Measurements from ENCODE around the gene CHAF1A.

CHAF1A gene

DNA sequence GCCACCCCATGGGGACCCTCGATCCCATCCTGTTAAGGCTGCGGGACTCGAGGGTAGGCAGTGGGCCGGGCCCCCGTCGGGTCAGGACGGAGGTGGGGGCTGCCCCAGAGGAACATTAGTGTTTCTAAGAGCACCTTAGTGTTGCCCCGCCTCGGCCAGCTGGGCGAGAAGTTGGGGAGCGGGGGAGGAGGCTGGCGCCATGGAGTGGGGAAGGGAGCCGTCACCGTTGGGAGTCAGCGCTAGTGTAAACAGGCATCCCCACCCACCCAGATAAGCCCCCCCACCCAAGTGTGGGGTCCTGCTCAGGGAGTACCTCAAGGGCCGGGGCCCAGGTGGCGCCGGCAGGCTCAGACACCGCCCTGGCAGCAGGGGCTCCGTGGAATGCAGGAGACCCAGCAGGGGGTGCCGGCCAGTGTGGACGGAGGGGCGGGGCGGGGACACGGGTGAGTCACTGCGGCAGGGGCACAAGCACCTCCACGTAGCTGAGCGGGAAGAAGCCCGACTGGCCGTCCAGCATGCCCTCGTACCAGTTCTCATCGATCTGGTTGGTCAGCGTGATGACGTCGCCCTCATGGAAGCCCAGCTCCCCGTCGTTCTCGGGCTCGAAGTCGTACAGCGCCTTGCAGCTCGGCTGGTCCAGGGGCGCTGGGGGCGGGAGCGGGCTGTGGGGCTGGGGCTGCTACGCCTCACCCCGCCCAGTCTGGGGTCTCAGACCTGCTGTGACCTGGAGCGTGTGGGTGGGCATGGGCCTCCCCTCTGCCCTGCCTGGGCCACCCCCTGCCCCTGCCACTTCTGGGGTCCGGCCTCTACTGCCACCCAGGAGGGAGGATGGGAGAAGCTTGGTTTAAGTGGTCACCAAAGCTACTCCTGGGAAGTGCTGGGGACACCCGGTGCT, 41.0 kb upstream of the CHAF1A start:
- peak overlapping the region; percentile 61 for H3K27ac ChIP-seq

DNA sequence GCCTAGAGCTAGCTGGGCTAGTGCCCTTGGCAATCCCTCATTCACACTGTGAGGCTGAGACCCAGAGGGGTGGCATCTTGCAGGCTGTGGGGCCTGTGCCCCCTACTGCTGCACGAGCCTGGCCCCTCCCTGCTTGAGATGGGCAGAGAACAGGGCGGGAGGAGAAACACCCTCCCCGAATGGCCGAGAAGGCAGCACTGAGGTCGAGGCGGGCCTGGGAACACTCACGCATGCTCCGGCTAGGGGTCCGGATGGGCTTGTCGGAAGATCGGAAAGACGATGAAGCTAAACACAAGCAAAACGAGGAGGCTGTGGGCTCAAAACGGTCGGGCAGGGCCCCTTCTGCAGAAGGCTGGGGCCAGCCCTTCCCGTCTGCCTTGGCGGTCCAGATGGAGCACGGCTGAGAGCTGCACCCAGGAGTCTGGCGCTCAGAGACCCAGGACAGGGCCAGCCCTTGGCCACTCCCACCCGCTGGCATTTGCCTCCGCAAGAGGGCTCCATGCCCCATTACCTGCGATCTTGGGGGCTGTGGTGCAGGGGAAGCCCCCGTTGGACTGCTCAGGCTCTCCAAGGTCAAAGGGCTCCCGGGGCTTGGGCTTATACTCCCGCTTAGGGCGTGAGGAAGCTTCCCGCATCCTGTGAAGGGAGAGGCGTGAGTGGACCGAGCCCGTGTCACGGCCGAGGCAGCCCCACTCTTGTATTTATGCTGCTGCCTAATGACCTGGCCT, 40.2 kb upstream of the CHAF1A start:
- Histone ChIP-seq H3K4me3 (ENCODE audit: low read depth, low read length) (no peak overlapping the region), H3K9me3 (ENCODE audit: severe bottlenecking) (no peaks in the 10 kb centered on the region), H3K36me3 (peaks cover 86% of the 10 kb centered on the region), H3K27ac (no peak overlapping the region), H3K27me3 (ENCODE audit: insufficient read depth, low read depth, severe bottlenecking) (no peaks in the 10 kb centered on the region)
- DNase-seq = no peak
- TF ChIP-seq, protein P1, sequence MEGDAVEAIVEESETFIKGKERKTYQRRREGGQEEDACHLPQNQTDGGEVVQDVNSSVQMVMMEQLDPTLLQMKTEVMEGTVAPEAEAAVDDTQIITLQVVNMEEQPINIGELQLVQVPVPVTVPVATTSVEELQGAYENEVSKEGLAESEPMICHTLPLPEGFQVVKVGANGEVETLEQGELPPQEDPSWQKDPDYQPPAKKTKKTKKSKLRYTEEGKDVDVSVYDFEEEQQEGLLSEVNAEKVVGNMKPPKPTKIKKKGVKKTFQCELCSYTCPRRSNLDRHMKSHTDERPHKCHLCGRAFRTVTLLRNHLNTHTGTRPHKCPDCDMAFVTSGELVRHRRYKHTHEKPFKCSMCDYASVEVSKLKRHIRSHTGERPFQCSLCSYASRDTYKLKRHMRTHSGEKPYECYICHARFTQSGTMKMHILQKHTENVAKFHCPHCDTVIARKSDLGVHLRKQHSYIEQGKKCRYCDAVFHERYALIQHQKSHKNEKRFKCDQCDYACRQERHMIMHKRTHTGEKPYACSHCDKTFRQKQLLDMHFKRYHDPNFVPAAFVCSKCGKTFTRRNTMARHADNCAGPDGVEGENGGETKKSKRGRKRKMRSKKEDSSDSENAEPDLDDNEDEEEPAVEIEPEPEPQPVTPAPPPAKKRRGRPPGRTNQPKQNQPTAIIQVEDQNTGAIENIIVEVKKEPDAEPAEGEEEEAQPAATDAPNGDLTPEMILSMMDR (IDR thresholded peaks at IDR 0.05; ENCODE audit: low read depth, low read length) = no peak

More for the DNA sequence above, 41.0 kb upstream of the CHAF1A start:
- H3K4me3 ChIP-seq (ENCODE audit: low read depth, low read length) = no peak overlapping the region
- TF ChIP-seq, protein P1 (IDR thresholded peaks at IDR 0.05; ENCODE audit: low read depth, low read length) = no peak
- DNase-seq = no peak
- no peaks in the 10 kb centered on the region for H3K27me3 ChIP-seq (ENCODE audit: insufficient read depth, low read depth, severe bottlenecking)
- no peaks in the 10 kb centered on the region for H3K9me3 ChIP-seq (ENCODE audit: severe bottlenecking)
- peaks cover 86% of the 10 kb centered on the region for H3K36me3 ChIP-seq

DNA sequence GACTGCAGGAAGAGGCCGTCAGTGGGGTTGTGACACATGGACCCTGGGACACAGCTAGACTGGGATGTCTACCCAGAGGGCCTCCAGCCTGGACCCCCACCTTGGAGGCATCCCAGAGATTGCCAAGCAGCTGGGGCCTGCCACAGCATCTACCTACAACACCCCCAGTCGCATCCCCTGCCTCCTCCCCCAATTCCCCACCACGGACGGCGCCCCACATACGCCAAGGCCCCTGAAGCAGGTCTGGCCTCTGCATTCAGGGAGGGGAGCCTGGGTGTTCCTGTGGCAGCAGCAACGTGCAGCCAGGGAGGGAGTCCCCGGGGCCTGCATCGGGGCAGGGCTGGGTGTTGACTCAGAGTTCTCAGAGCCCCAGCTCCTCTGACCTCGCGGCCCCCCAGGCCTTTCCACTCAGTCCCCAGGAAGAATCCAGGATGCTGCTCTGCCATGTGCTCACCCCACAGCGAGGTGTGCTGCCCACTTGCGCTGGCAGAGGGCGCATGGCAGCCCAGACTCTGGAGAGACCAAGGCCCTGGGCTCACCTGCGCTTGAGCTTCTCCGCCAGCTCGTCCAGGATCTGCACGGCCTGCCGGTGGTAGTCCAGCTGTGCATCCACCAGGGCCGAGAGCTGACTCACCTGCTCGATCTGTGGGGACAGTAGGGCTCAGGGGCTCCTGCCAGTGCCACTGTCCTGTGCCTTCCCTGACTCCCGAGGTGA, 39.5 kb upstream of the CHAF1A start:
- DNase-seq = no peak
- H3K27me3 ChIP-seq (ENCODE audit: insufficient read depth, low read depth, severe bottlenecking) = no peaks in the 10 kb centered on the region
- no peaks in the 10 kb centered on the region for H3K9me3 ChIP-seq (ENCODE audit: severe bottlenecking)
- TF ChIP-seq, protein P1 (IDR thresholded peaks at IDR 0.05; ENCODE audit: low read depth, low read length) = peak; percentile 44
- peaks cover 88% of the 10 kb centered on the region for H3K36me3 ChIP-seq
- no peak overlapping the region for H3K27ac ChIP-seq
- no peak overlapping the region for H3K4me3 ChIP-seq (ENCODE audit: low read depth, low read length)

DNA sequence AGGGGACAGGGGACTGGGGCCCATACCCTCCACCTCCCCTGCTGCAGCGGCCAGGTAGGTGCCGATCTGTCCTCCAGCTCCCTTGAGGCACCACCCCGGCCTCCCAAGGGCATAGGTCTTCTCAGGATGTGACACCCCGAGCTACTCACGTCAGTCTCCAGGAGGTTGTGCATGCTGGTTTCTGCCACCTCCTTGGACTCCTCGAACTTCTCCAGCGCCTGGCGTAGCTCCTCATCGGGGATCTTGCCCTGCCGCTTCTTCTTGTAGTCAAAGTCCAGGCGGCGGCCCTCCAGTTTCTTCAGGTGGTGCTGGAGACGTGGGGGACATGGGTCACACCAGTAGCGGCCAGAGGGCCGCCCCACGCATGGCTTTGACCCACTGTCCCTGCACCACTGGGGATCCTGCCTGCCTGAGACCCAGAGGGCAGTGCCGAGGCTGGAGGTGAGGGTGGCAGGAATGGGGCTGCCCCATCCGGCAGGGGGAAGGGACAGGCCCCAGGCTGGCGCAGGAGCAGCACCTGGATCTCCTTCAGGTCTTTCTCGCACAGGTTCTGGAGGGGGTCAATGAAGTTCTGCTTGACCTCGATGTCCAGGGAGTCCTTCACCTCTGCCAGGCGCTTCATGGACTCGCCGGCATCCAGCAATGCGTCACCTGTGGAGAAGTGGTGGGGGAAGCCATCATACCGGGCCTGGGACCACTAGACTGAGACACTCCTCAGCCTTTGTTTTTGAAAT, 38.7 kb upstream of the CHAF1A start:
- Histone ChIP-seq H3K9me3 (ENCODE audit: severe bottlenecking) (no peaks in the 10 kb centered on the region), H3K4me3 (ENCODE audit: low read depth, low read length) (no peak overlapping the region), H3K27ac (no peak overlapping the region), H3K27me3 (ENCODE audit: insufficient read depth, low read depth, severe bottlenecking) (no peaks in the 10 kb centered on the region), H3K36me3 (peaks cover 84% of the 10 kb centered on the region)
- TF ChIP-seq, protein P1 (IDR thresholded peaks at IDR 0.05; ENCODE audit: low read depth, low read length) = no peak
- DNase-seq = no peak

DNA sequence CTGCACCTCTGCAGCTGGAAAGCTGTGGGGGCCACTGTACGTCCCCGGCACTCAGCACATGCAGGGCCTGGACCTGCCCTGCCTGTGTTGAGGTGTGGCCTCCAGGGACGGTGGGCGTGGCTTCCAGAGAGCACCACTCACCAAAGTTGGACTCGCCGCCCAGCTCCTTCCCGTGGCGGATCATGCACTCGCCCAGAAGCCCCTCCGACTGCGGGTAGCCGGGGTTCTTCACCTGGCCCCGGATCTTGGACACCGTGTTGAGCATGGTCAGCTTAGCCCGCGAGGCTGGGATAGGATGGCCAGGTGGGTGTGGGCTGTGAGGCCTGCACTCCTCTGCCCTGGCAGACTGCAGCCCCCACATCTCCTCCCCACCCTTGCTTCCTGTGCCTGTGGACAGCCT, 37.1 kb upstream of the CHAF1A start:
- no peak for DNase-seq
- H3K4me3 ChIP-seq (ENCODE audit: low read depth, low read length) = no peak overlapping the region
- no peaks in the 10 kb centered on the region for H3K9me3 ChIP-seq (ENCODE audit: severe bottlenecking)
- TF ChIP-seq, protein P1 (IDR thresholded peaks at IDR 0.05; ENCODE audit: low read depth, low read length) = no peak
- H3K27ac ChIP-seq = no peak overlapping the region
- H3K27me3 ChIP-seq (ENCODE audit: insufficient read depth, low read depth, severe bottlenecking) = no peaks in the 10 kb centered on the region
- H3K36me3 ChIP-seq = peaks cover 68% of the 10 kb centered on the region

Measured in WERI-Rb-1 (cell line).